Activated T-cell treated with anti-CD3 and anti-CD28 coated beads, Interleukin-2, amount 50 U/mL, for 48 hours (primary cell): Measurements from ENCODE around the gene COL6A1.

Experiments used
- DNase-seq, 2 experiments: peaks; one replicate each; pipeline ENCODE4 v3.0.0-alpha.2; 2020

COL6A1 gene

DNA sequence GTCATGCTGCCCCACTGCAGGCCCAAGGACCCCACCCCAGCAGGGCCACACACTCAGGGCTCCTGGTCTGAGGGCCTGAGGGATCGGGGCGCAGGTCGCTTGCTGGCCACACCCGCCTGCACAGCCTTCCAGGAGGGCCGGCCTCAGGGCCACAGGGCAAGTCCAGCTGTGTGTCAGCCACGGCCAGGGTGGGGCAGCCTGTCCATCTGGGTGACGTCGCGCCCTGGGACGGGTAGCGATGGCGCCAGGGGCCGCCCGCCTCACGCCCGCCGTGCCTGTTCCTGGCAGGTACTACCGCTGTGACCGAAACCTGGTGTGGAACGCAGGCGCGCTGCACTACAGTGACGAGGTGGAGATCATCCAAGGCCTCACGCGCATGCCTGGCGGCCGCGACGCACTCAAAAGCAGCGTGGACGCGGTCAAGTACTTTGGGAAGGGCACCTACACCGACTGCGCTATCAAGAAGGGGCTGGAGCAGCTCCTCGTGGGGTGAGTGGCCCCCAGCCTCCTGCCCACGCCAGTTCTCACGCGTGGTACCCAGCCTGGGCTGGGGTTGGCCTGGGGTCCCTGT is 2.5 kb downstream of the COL6A1 start:
- no peak for DNase-seq

GRCh38 chr21:45984584-45985095 is 3.1 kb downstream of the COL6A1 start:
- DNase-seq, result no peak

GRCh38 chr21:45985471-45986315 is 4.1 kb downstream of the COL6A1 start:
- no peak for DNase-seq

DNA sequence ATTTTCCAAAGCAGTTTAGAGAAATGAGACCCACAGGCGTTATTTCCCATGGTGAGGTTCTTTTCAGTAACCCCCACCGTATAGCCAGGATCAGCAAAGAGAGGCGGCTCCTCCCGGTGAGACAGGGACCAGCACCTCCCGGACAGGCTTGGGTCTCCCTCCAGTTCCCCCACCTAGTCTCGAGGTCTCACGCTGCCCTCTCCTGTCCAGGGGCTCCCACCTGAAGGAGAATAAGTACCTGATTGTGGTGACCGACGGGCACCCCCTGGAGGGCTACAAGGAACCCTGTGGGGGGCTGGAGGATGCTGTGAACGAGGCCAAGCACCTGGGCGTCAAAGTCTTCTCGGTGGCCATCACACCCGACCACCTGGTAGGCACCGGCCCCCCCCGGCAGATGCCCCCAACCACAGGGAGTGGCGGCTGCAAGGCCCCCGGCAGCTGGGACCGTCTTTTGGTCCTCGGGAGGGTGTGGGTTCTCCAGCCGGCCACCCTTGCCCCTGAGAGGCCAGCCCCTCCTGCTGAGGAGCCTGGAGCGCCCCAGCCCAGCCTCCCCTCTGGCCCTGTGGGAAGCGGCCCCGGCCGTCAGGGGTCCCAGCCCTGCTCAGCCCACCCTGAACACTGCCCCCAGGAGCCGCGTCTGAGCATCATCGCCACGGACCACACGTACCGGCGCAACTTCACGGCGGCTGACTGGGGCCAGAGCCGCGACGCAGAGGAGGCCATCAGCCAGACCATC is 4.9 kb downstream of the COL6A1 start:
- DNase-seq, result no peak

- DNase-seq, result no peak
Observed at GRCh38 chr21:45987121-45987711, 5.6 kb downstream of the COL6A1 start.

DNA sequence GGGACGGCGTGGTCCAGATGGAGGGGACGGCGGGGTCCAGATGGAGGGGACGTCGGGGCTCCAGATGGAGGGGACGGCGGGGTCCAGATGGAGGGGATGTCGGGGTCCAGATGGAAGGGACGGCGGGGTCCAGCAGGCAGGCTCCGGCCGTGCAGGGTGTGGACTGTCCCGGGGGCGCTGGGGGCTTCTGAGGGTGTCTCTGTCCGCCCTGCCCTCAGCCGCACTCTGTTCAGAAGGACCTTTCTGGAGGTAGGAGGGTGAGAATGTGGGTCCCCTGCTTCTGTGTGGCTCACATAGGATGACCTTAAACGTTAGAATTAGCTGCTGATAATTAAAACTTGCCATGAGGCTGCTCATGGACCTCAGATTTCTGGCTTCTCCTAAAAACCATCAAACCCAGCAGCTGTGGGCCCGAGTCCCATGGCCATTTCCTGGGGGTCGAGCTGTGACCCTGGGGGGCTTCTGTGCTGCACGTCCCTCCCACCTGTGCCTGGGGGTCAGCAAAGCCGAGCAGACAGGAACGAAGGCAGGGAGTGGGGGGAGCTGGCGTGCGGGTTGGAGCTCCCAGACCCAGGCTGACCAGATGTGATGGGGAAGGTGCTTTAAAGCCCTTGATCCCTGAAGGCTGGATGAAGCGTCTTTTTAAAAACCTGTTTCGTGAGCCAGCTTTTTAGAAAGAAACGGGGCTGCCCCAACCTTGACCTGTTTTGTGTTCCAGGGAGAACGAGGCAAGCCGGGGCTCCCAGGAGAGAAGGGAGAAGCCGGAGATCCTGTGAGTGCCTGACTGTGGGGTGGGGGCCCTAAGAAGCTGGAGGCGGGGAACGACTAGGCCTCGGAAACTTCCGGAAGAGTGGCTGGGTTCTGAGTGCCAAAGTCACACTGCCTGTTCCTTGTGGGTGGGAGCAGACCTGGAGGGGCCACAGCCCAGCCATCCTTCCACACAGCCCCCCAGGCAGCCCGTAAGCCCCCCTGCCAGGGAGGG is 7.1 kb downstream of the COL6A1 start:
- DNase-seq, result no peak

- peak in 1 of 2 experiments; percentile 9 for DNase-seq
Observed at GRCh38 chr21:45989355-45990048, 7.9 kb downstream of the COL6A1 start.

GRCh38 chr21:45990049-45990711 is 8.6 kb downstream of the COL6A1 start:
- peak in 1 of 2 experiments; percentile 6 for DNase-seq

- peak; percentile 4 to 6 for DNase-seq
Observed at GRCh38 chr21:45990741-45991605, 9.4 kb downstream of the COL6A1 start.

DNA sequence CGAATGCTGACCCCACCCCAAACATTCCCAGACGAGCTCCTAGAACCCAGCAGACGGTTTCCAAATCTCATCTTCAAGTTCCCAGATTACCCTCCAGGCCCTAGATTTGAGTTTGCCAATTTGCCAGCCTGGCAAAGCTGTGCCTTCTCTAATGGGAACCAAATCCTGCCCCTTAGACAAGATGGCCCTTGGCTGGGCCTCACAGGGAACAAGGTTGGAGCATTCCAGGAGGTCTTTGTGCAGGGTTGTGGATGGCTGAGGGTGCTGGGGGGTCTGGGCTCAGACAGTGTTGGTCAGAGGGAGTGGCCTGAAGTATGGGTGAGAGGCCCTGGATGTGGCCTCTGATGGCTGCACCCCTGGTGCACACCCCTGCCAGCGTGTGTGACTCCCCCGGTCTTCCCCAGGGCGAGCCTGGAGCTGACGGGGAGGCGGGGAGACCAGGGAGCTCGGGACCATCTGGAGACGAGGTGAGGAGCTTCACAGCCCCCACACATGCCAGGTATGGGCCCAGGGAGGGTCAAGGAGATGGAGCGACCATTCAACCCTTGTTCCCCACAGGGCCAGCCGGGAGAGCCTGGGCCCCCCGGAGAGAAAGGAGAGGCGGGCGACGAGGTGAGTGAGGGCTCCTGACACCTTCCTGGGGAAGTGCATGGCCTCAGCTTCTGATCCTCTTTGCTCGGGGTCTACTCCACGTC is 10.2 kb downstream of the COL6A1 start:
- peak; percentile 7 to 13 for DNase-seq

DNA sequence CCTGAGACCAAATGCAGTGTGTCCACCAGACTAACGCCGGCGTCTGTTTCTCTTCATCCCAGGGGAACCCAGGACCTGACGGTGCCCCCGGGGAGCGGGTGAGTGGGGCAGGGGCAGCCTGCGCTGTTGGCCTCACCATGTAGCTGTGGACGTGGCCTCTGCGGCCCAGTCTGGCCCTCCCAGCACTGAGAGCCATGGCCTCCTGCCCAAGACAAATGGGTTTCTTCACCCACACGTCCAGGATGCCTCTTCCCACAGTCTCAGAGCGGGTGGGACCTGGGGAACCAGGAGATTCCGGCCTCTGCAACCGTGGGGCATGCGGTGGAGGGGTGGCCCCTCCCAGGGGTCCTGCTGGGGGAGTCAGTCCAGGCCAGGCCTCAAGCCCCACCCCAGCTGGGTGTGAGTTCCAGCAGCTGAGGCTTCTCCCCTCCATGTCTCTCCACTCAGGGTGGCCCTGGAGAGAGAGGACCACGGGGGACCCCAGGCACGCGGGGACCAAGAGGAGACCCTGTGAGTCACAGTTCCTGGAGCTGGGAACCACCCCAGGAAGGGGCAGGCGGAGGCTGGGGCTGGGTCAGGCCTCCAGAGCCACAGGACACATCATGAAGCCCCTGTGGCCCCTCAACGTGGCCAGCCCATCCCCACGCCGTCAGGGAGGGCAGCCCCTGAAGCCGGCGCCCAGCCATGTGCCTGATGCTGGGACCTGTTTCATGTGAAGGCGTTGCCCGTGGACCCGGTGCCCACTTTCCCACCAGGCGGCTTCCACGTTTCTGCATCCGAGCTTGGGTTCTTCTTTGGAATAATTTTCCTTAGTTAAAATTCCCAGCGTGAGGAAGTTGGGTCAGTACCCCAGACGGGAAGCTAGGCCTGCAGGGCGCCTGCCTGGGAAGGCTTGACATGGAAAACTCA is 11.0 kb downstream of the COL6A1 start:
- peak; percentile 13 to 14 for DNase-seq

DNA sequence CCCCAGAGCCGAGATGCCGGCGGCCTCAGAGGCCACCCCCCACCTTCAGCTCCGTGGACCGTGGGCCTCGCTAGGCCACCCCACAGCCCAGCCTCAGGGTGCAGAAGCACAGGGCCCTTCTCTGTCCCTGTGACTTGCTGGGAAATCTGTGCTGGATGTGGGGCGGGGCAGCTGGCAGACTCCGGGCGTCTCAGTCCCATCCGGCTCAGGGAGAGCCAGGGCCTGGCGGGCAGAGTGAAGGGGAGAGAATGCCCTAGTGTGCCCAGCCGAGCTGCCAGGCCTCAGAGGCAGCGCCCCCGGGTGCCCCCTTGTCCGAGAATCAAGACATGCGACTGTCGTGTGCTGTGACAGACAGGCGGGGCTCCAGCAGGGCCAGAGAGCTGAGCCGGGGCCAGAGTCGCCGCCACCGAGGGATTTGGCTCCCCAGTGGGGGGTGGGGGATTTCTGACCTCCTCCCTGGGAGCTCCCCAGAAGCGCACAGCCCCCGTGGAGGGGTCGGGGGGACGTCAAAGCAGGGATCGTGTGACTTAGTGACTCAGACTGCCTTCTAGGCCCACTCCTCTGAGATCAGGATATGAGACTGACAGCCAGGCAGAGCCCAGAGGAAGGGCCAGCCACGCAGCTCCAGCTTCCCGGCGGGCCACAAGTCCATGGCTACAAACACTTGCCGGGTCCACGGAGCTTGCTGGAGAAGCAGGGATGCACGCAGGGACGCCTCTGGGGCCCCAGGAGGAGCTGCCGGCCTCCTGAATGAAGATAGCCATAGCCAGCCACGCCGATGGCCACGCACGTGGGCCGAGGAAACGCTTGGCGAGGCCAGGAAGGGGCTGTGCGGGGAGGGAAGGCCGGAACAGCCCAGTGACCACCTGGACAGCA is 11.9 kb downstream of the COL6A1 start:
- DNase-seq, result peak in 1 of 2 experiments; percentile 12

DNA sequence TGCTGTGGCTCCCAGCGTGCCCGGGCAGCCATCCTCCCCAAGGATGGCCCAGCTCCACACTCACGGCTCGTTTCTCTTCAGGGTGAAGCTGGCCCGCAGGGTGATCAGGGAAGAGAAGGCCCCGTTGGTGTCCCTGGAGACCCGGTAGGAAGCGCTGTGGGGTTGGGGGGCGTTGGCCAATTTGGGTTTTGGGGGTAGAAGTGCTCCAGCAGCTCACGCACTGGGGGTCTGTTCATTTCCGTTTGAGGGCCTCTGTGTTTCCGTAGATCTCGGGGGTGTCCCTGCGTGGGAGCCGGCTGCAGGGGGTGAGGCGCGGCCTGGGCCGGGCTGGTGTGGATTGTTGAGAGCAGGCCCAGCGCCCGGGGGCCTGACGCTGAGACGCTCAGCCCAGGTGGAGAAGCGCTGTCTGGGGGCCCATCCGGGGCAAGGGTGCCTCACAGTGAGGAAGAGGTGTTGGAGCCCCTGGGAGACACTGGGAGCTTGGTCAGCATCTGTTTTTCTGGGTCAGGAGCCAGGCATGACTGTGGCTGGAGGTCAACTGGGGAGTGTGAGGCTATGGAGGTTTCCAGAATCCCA is 12.6 kb downstream of the COL6A1 start:
- peak in 1 of 2 experiments; percentile 8 for DNase-seq

GRCh38 chr21:45994759-45995685 is 13.5 kb downstream of the COL6A1 start:
- no peak for DNase-seq

GRCh38 chr21:45995686-45996179 is 14.2 kb downstream of the COL6A1 start:
- peak in 1 of 2 experiments; percentile 19 for DNase-seq
